ENCODE measurements around the gene HBS1L. TPM values are rescaled to one million over a fixed set of nuclear protein-coding genes. Genes with fewer than 3 reads are reported as not detected.

The HBS1L gene
- 75.3 TPM for polyA plus RNA-seq (2012; ENCODE audit: insufficient read depth, insufficient read length, low read depth)

- peak; percentile 96 for DNase-seq
- H3K36me3 ChIP-seq, result peaks cover 4% of the 10 kb centered on the region
- H3K4me3 ChIP-seq (ENCODE audit: low read depth, low read length), result peak within 1 kb of the TSS; percentile 86
- no peak for TF ChIP-seq CTCF (IDR thresholded peaks at IDR 0.05; ENCODE audit: low read depth, low read length)
- H3K4me1 ChIP-seq, result 0 out of 2 replicates have a peak, but pooled peaks cover 2% of the 10 kb centered on the region
- no peaks in the 10 kb centered on the region for H3K9me3 ChIP-seq
- H3K27me3 ChIP-seq, result no peaks in the 10 kb centered on the region
Measured at GRCh38 chr6:135054569-135055498, at the start of gene HBS1L. Gene HBS1L, minus strand, starts transcription at chr6:135054822. Its CDS starts 131 bp downstream, at chr6:135054691.

DNA sequence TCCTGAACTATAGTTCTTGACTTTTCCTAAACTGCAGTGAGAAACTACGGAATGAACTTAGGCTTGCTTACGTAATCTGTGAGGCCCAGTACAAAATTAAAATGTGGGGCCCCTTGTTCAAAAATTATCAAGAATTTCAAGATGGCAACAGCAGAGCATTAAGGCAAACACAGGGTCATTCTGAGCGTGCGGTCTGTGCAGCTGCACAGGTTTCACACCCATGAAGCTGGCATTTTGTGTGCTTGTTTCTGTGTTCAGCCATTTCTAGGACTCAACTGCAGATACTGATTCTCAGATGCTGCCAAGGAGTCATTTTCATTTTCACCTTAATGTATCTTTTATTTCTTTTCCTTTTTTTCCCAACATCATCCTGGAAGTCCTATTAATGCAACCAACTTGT is 49.6 kb upstream of the HBS1L start:
- TF ChIP-seq CTCF (IDR thresholded peaks at IDR 0.05; ENCODE audit: low read depth, low read length), result no peak
- no peaks in the 10 kb centered on the region for H3K36me3 ChIP-seq
- no peaks in the 10 kb centered on the region for H3K4me1 ChIP-seq
- H3K9me3 ChIP-seq, result no peaks in the 10 kb centered on the region
- no peak for DNase-seq
- H3K27me3 ChIP-seq, result no peaks in the 10 kb centered on the region
- H3K4me3 ChIP-seq (ENCODE audit: low read depth, low read length), result no peak overlapping the region

DNA sequence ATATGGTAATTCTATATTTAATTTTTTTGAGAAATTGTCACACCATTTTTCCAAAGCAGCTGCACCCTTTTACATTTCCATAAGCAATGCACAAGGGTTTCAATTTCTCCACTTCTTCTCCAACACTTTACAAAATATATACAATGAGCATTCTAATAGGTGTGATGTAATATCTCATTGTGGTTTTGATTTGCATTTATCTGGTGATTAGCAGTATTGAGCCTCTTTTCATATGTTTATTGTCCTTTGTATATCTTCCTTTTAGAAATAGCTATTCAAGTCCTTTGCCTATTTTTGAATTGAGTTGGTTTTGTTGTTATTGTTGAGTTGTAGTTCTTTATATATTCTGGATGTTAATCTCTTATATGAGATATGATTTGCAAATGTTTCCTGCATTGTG is 47.6 kb upstream of the HBS1L start:
- Histone ChIP-seq H3K4me1 (no peaks in the 10 kb centered on the region), H3K9me3 (no peaks in the 10 kb centered on the region), H3K36me3 (no peaks in the 10 kb centered on the region), H3K4me3 (ENCODE audit: low read depth, low read length) (no peak overlapping the region), H3K27me3 (no peaks in the 10 kb centered on the region)
- DNase-seq, result no peak
- TF ChIP-seq CTCF (IDR thresholded peaks at IDR 0.05; ENCODE audit: low read depth, low read length), result no peak

- no peaks in the 10 kb centered on the region for H3K36me3 ChIP-seq
- no peak for TF ChIP-seq CTCF (IDR thresholded peaks at IDR 0.05; ENCODE audit: low read depth, low read length)
Measured at GRCh38 chr6:135097172-135097571, 42.5 kb upstream of the HBS1L start.

GRCh38 chr6:135096403-135097130 is 41.9 kb upstream of the HBS1L start:
- no peak for TF ChIP-seq CTCF (IDR thresholded peaks at IDR 0.05; ENCODE audit: low read depth, low read length)
- no peaks in the 10 kb centered on the region for H3K4me1 ChIP-seq

More at GRCh38 chr6:135097172-135097571, 42.5 kb upstream of the HBS1L start:
- no peaks in the 10 kb centered on the region for H3K4me1 ChIP-seq
- no peak overlapping the region for H3K4me3 ChIP-seq (ENCODE audit: low read depth, low read length)
- no peaks in the 10 kb centered on the region for H3K27me3 ChIP-seq
- no peaks in the 10 kb centered on the region for H3K9me3 ChIP-seq
- DNase-seq, result no peak

More at GRCh38 chr6:135096403-135097130, 41.9 kb upstream of the HBS1L start:
- no peak for DNase-seq
- H3K27me3 ChIP-seq, result no peaks in the 10 kb centered on the region
- H3K4me3 ChIP-seq (ENCODE audit: low read depth, low read length), result no peak overlapping the region
- H3K36me3 ChIP-seq, result no peaks in the 10 kb centered on the region
- H3K9me3 ChIP-seq, result no peaks in the 10 kb centered on the region

Data from BE2C (cell line).